ENCODE measurements around the gene ZNF595. TPM values are rescaled to one million over a fixed set of nuclear protein-coding genes. Genes with fewer than 3 reads are reported as not detected.
"Not testable (repeated sequence)": the region's sequence is repeated elsewhere in the genome, so short reads cannot be mapped to it uniquely, and the experiment has no call there.

ZNF595 gene
- total and polyA plus RNA-seq, 8 donors = 14.2 to 20.4 (median 18.7) TPM

- TF ChIP-seq CTCF (IDR thresholded peaks at IDR 0.05) = no peak
- H3K27ac ChIP-seq = peak overlapping the region in 1 of 2 donors; percentile 19
- peaks cover 0 to 62% of the 10 kb centered on the region in 2 donors for H3K9me3 ChIP-seq
- H3K4me3 ChIP-seq = no peak overlapping the region
- no peaks in the 10 kb centered on the region for H3K27me3 ChIP-seq
- ATAC-seq (no peak), DNase-seq (no peak)
- H3K36me3 ChIP-seq = no peaks in the 10 kb centered on the region
- intact Hi-C loops (cut with DNase I) = no loop called here
- H3K4me1 ChIP-seq = peaks cover 3 to 21% of the 10 kb centered on the region in 2 donors
These were observed 67.5 kb downstream of the ZNF595 start for GRCh38 chr4:120616-121015.

GRCh38 chr4:121408-122084 lies 68.4 kb downstream of the ZNF595 start:
- ATAC-seq (no peak), DNase-seq (no peak)
- Histone ChIP-seq H3K27me3 (no peaks in the 10 kb centered on the region), H3K4me3 (no peak overlapping the region), H3K4me1 (peaks cover 4 to 27% of the 10 kb centered on the region in 2 donors), H3K27ac (peak overlapping the region in 1 of 2 donors; percentile 19), H3K9me3 (peaks cover 0 to 56% of the 10 kb centered on the region in 2 donors), H3K36me3 (peaks cover 0 to 2% of the 10 kb centered on the region in 2 donors)
- intact Hi-C loops (cut with DNase I) = no loop called here
- TF ChIP-seq CTCF (IDR thresholded peaks at IDR 0.05) = no peak

GRCh38 chr4:123922-124274 lies 70.8 kb downstream of the ZNF595 start:
- intact Hi-C loops (cut with DNase I); H3K27me3 ChIP-seq; H3K36me3 ChIP-seq; DNase-seq; ATAC-seq: not testable (repeated sequence)
- Histone ChIP-seq H3K9me3 (peaks cover 0 to 34% of the 10 kb centered on the region in 2 donors), H3K4me1 (peaks cover 4 to 27% of the 10 kb centered on the region in 2 donors), H3K27ac (peak overlapping the region; percentile 84 to 89), H3K4me3 (peak overlapping the region; percentile 70 to 72)

GRCh38 chr4:124275-125081 lies 71.4 kb downstream of the ZNF595 start, which contains the start of gene ZNF718:
TSS of gene ZNF718 (plus strand) at chr4:124501. CDS start at chr4:124671, 170 bp downstream.
- DNase-seq = peak; percentile 91 to 95 (median 94)
- TF ChIP-seq CTCF (IDR thresholded peaks at IDR 0.05) = no peak
- H3K4me1 ChIP-seq = peaks cover 4 to 27% of the 10 kb centered on the region in 2 donors

GRCh38 chr4:125091-125771 lies 72.1 kb downstream of the ZNF595 start:
- peak overlapping the region; percentile 70 to 72 for H3K4me3 ChIP-seq

More at GRCh38 chr4:124275-125081, 71.4 kb downstream of the ZNF595 start, which contains the start of gene ZNF718:
- H3K36me3 ChIP-seq = peaks cover 0 to 6% of the 10 kb centered on the region in 2 donors
- H3K9me3 ChIP-seq = peaks cover 0 to 29% of the 10 kb centered on the region in 2 donors
- H3K27me3 ChIP-seq = no peaks in the 10 kb centered on the region
- intact Hi-C loops (cut with DNase I) = no loop called here
- peak; percentile 99 for ATAC-seq
- peak within 1 kb of the TSS; percentile 84 to 89 for H3K27ac ChIP-seq
- peak within 1 kb of the TSS; percentile 70 to 72 for H3K4me3 ChIP-seq

More at GRCh38 chr4:125091-125771, 72.1 kb downstream of the ZNF595 start:
- peaks cover 0 to 22% of the 10 kb centered on the region in 2 donors for H3K9me3 ChIP-seq
- peak; percentile 55 for ATAC-seq
- intact Hi-C loops (cut with DNase I) = no loop called here
- peaks cover 0 to 6% of the 10 kb centered on the region in 2 donors for H3K36me3 ChIP-seq
- DNase-seq = peak; percentile 11 to 88 (median 40)
- no peak for TF ChIP-seq CTCF (IDR thresholded peaks at IDR 0.05)
- peak overlapping the region; percentile 84 to 89 for H3K27ac ChIP-seq
- no peaks in the 10 kb centered on the region for H3K27me3 ChIP-seq
- peaks cover 4 to 27% of the 10 kb centered on the region in 2 donors for H3K4me1 ChIP-seq

Measured in left lung (tissue), 10 donors.